HepG2 (cell line): Measurements from ENCODE around the gene MYD88. TPM values are rescaled to one million over a fixed set of nuclear protein-coding genes. Genes with fewer than 3 reads are reported as not detected.

Source experiments
- ATAC-seq: fragments of 200-7000 bp; cut with Tn5 transposase; 3 replicates; pipeline ENCODE4 v1.9.1; 2020; ENCODE audit warnings: mild to moderate bottlenecking, moderate library complexity
- BruUV-seq: library from RNA; stranded (reverse); fragments of 400-500 nt; replicated peaks from 2 replicates; lab custom pipeline; 2021; lab: Mats Ljungman, UMichigan
- CTCF ChIA-PET: fragments of 300-600 bp; formaldehyde crosslinking; extraction: SDS; loops from one replicate; lab custom pipeline; 2021; ENCODE audit warnings: low total read pairs, inconsistent platforms, low intra/inter-chr PET ratio; lab: Yijun Ruan, JAX
- POLR2A ChIA-PET: fragments of 350-600 bp; sonication (Branson Sonifier 250); formaldehyde crosslinking; loops from one replicate; lab custom pipeline; 2020; ENCODE audit warnings: antibody characterized with exemption, inconsistent platforms; lab: Yijun Ruan, JAX
- DNase-seq: peaks from one replicate; pipeline ENCODE4 v3.0.0-alpha.2; 2015; ENCODE audit warnings: low spot score
- FAIRE-seq: peaks from 3 replicates; lab custom pipeline; 2011; peaks lifted over from hg19 to GRCh38; lab: Jason Lieb, UNC
- H2AFZ ChIP-seq: one replicate; pipeline ENCODE4 v1.6.1; 2011; ENCODE audit warnings: low read length, inconsistent platforms
- H3K27ac ChIP-seq: fragments of 300-600 bp; 3 replicates; pipeline ENCODE4 v1.8.0; 2011; ENCODE audit warnings: mixed run types, mild to moderate bottlenecking, mixed read lengths, low read length, inconsistent platforms; ENCODE audit not compliant: insufficient read depth; ENCODE audit errors: extremely low read length
- H3K27me3 ChIP-seq, 2 experiments: fragments of 200-600 bp in 1 of 2; 2 replicates in 1 of 2; 3 replicates in 1 of 2; pipeline versions ENCODE4 v1.6.0 to v1.8.0; 2011; ENCODE audit warnings: low read length in 2 of 2, mild to moderate bottlenecking in 2 of 2, moderate library complexity in 2 of 2, inconsistent platforms in 1 of 2; ENCODE audit not compliant: insufficient read depth in 2 of 2, control insufficient read depth in 1 of 2
- H3K36me3 ChIP-seq, 2 experiments: fragments of 200-600 bp in 1 of 2; replicated peaks in 1 of 2; 2 replicates in 1 of 2; 3 replicates in 1 of 2; pipeline versions ENCODE4 v1.5.1 to v1.8.0; 2011; ENCODE audit warnings: low read length in 2 of 2, inconsistent platforms in 1 of 2; ENCODE audit not compliant: insufficient read depth in 2 of 2, control insufficient read depth in 1 of 2
- H3K4me1 ChIP-seq: 2 replicates; pipeline ENCODE4 v1.5.1; 2012; ENCODE audit warnings: low read length, inconsistent platforms; ENCODE audit not compliant: insufficient read depth
- H3K4me2 ChIP-seq: 2 replicates; pipeline ENCODE4 v1.6.0; 2011; ENCODE audit warnings: low read depth, low read length, inconsistent platforms
- H3K4me3 ChIP-seq, 3 experiments: fragments of 200-600 bp in 1 of 3; sonication (generic), shearing (Covaris generic) in 1 of 3; replicated peaks in 1 of 3; 2 replicates each; pipeline ENCODE4 v1.5.1; 2011 to 2016; ENCODE audit warnings: low read length in 3 of 3, inconsistent platforms in 2 of 3, low read depth in 2 of 3, mild to moderate bottlenecking in 2 of 3, control low read depth in 1 of 3, mixed read lengths in 1 of 3; ENCODE audit not compliant: insufficient read depth in 1 of 3
- H3K79me2 ChIP-seq: one replicate; pipeline ENCODE4 v1.6.1; 2011; ENCODE audit warnings: low read length, inconsistent platforms; ENCODE audit not compliant: insufficient read depth
- H3K9ac ChIP-seq: 2 replicates; pipeline ENCODE4 v1.6.0; 2011; ENCODE audit warnings: mild to moderate bottlenecking, low read depth, low read length, inconsistent platforms; ENCODE audit not compliant: insufficient read depth
- H3K9me3 ChIP-seq: 2 replicates; pipeline ENCODE4 v1.5.1; 2012; ENCODE audit warnings: mild to moderate bottlenecking, low read length
- H4K20me1 ChIP-seq: 2 replicates; pipeline ENCODE4 v1.6.0; 2011; ENCODE audit warnings: inconsistent platforms, mild to moderate bottlenecking, low read length, moderate library complexity; ENCODE audit not compliant: insufficient read depth
- ARNT2 ChIP-seq: sonication (generic); formaldehyde crosslinking; IDR thresholded peaks from 2 replicates; pipeline ENCODE4 v1.8.0; 2022; ENCODE audit warnings: mild to moderate bottlenecking, low read depth, missing genetic modification reagents, moderate library complexity
- CREB1 ChIP-seq, 2 experiments: fragments of 450-650 bp in 1 of 2; IDR thresholded peaks; 2 replicates each; pipeline ENCODE4 v1.6.1; 2016 to 2017; ENCODE audit warnings: control low read depth in 1 of 2, mild to moderate bottlenecking in 1 of 2, missing compliant biosample characterization in 1 of 2, missing genetic modification characterization in 1 of 2
- EED ChIP-seq: sonication (generic); formaldehyde crosslinking; IDR thresholded peaks from 2 replicates; pipeline ENCODE4 v1.5.0; 2020; ENCODE audit warnings: mild to moderate bottlenecking, missing genetic modification reagents
- ELF4 ChIP-seq: sonication (generic); formaldehyde crosslinking; IDR thresholded peaks from 2 replicates; pipeline ENCODE4 v1.5.0; 2020; ENCODE audit warnings: missing genetic modification reagents, mild to moderate bottlenecking, moderate library complexity, borderline replicate concordance
- GABPB1 ChIP-seq: IDR thresholded peaks from 2 replicates; pipeline ENCODE4 v1.6.1; 2016; ENCODE audit warnings: mild to moderate bottlenecking, missing genetic modification reagents, moderate library complexity, missing compliant biosample characterization
- GPBP1L1 ChIP-seq: sonication (generic); formaldehyde crosslinking; IDR thresholded peaks from 2 replicates; pipeline ENCODE4 v1.5.0; 2020; ENCODE audit warnings: mild to moderate bottlenecking, missing genetic modification reagents
- GZF1 ChIP-seq: sonication (generic); formaldehyde crosslinking; IDR thresholded peaks from 2 replicates; pipeline ENCODE4 v1.5.1; 2020; ENCODE audit warnings: mild to moderate bottlenecking, missing genetic modification reagents
- HMG20A ChIP-seq: IDR thresholded peaks from 2 replicates; pipeline ENCODE4 v1.6.1; 2016; ENCODE audit warnings: borderline replicate concordance
- MED8 ChIP-seq: sonication (generic); formaldehyde crosslinking; IDR thresholded peaks from 2 replicates; pipeline ENCODE4 v1.8.1; 2023; ENCODE audit warnings: mild to moderate bottlenecking, missing genetic modification reagents; ENCODE audit not compliant: insufficient replicate concordance
- MTA3 ChIP-seq: sonication (generic); formaldehyde crosslinking; IDR thresholded peaks from 2 replicates; pipeline ENCODE4 v1.4.0; 2020; ENCODE audit warnings: missing genetic modification reagents
- PTBP1 ChIP-seq: fragments of 200-400 bp; formaldehyde crosslinking; IDR thresholded peaks from 2 replicates; pipeline ENCODE4 v1.6.1; 2018; ENCODE audit warnings: low read length, low read depth; ENCODE audit not compliant: poor library complexity, severe bottlenecking
- SMC3 ChIP-seq: IDR thresholded peaks from 2 replicates; pipeline ENCODE4 v1.6.1; 2011; ENCODE audit warnings: low read length, improper control_type of control experiment
- SRSF1 ChIP-seq: fragments of 200-400 bp; formaldehyde crosslinking; optimal IDR thresholded peaks from 2 replicates; pipeline ENCODE3; 2017; ENCODE audit warnings: mild to moderate bottlenecking, low read depth, low read length, moderate library complexity
- TMF1 ChIP-seq: sonication (generic); formaldehyde crosslinking; IDR thresholded peaks from 2 replicates; pipeline ENCODE4 v1.8.1; 2022; ENCODE audit warnings: low read depth, missing genetic modification reagents
- ZNF329 ChIP-seq: sonication (generic); formaldehyde crosslinking; IDR thresholded peaks from 2 replicates; pipeline ENCODE4 v1.9.0; 2021; ENCODE audit warnings: low read depth, mild to moderate bottlenecking, missing genetic modification reagents
- ZNF563 ChIP-seq: sonication (generic); formaldehyde crosslinking; IDR thresholded peaks from 2 replicates; pipeline ENCODE4 v1.8.0; 2022; ENCODE audit warnings: mild to moderate bottlenecking, moderate library complexity, missing genetic modification reagents
- ZNF710 ChIP-seq: sonication (generic); formaldehyde crosslinking; IDR thresholded peaks from 2 replicates; pipeline ENCODE4 v1.5.0; 2020; ENCODE audit warnings: mild to moderate bottlenecking, missing genetic modification reagents, borderline replicate concordance
- WGBS: methylation state at CpG from one replicate; pipeline ENCODE4 v1.1.6; 2017; ENCODE audit warnings: low lambda C conversion rate; 5-methylcytosine and 5-hydroxymethylcytosine counted together
- in situ Hi-C: cut with HindIII; loops from 2 replicates; pipeline ENCODE4 v1.10.0; 2017; ENCODE audit warnings: low pct_unique_long_range_greater_than_20kb; ENCODE audit not compliant: extremely low pct_ligation_motif_present
- intact Hi-C: fragments of 100-400 bp; cut with micrococcal nuclease; formaldehyde crosslinking; loops from one replicate; pipeline ENCODE4 v1.10.0; 2022; ENCODE audit not compliant: unreplicated experiment
- polyA plus RNA-seq, 8 experiments: library from polyadenylated mRNA; depleted of rRNA in 3 of 8; stranded (reverse) in 7 of 8; unstranded in 1 of 8; fragments of >200 nt; fragmentation: Illumina TruSeq in 4 of 8; extraction: Trizol in 4 of 8; gene quantifications; 2 replicates each; pipeline versions ENCODE4 v1.2.1 to v1.2.3, GENCODE V29; 2011 to 2016; ENCODE audit warnings: low read depth in 4 of 8, missing spikeins in 1 of 8, mixed read lengths in 1 of 8; ENCODE audit not compliant: insufficient read depth in 1 of 8
- total RNA-seq, 5 experiments: library from RNA; depleted of rRNA; stranded (reverse); fragments of >200 nt; fragmentation: Illumina TruSeq; extraction: Trizol; gene quantifications; 2 replicates each; pipeline ENCODE4 v1.2.3, GENCODE V29; 2016; ENCODE audit warnings: low read depth in 1 of 5

The MYD88 gene
- total and polyA plus RNA-seq, 2 of the 13 experiments (the other 11 are each of a cell fraction or from before 2014, with no cell fraction given): 7.6 to 32.7 TPM

GRCh38 chr3:38151667-38152265 is 13.3 kb downstream of the MYD88 start:
- H3K9ac ChIP-seq: no peak overlapping the region
- WGBS: 76% methylated on average over 3 of the region's 3 CpGs
- no peak overlapping the region for H2AFZ ChIP-seq
- intact Hi-C loops (no loop called here), in situ Hi-C loops (no loop called here)
- ChIA-PET POLR2A (interaction anchor here (2.0 to 2.8 kb wide), 2 partner anchors 13 to 15 kb away, joined by 5 to 12 read pairs; partner anchors contain the start of genes ACAA1 and OXSR1), CTCF (no interaction called here)
- H3K27me3 ChIP-seq: no peaks in the 10 kb centered on the region
- H3K4me1 ChIP-seq: peaks cover 7% of the 10 kb centered on the region; the same call in 1 of the 2 replicates
- no peaks in the 10 kb centered on the region for H4K20me1 ChIP-seq
- no peaks in the 10 kb centered on the region for H3K36me3 ChIP-seq
- no peak overlapping the region for H3K4me3 ChIP-seq
- no TSS peak for BruUV-seq
- no peaks in the 10 kb centered on the region for H3K79me2 ChIP-seq
- DNase-seq (no peak), FAIRE-seq (no peak), ATAC-seq (no peak)
- no peak overlapping the region for H3K4me2 ChIP-seq
- no peak overlapping the region for H3K27ac ChIP-seq
- TF ChIP-seq CREB1 (IDR thresholded peaks at IDR 0.05) (no peak), CREB1 (CRISPR knock-in tag; IDR thresholded peaks at IDR 0.05) (no peak), SRSF1 (no peak), ELF4 (CRISPR knock-in tag) (no peak), GZF1 (no peak), ARNT2 (CRISPR knock-in tag) (no peak), ZNF563 (CRISPR knock-in tag) (no peak), HMG20A (CRISPR knock-in tag) (no peak), GABPB1 (no peak), SMC3 (no peak), MED8 (no peak), ZNF710 (no peak), MTA3 (CRISPR knock-in tag) (no peak), GPBP1L1 (CRISPR knock-in tag) (no peak), ZNF329 (CRISPR knock-in tag) (no peak), TMF1 (CRISPR knock-in tag) (no peak), PTBP1 (no peak), EED (CRISPR knock-in tag) (no peak)
- H3K9me3 ChIP-seq: 0 out of 2 replicates have a peak, but pooled peaks cover 2% of the 10 kb centered on the region
